Measurements from ENCODE around the gene ADAMTSL1. TPM values are rescaled to one million over a fixed set of nuclear protein-coding genes. Genes with fewer than 3 reads are reported as not detected.

ADAMTSL1 gene
- total RNA-seq, 2 donors from 2014 or later: 1.5 TPM; not detected in 1

GRCh38 chr9:18684593-18685317 is 210.8 kb downstream of the ADAMTSL1 start:
- Histone ChIP-seq H3K36me3 (ENCODE audit: control insufficient read depth, insufficient read depth, low read length) (no peaks in the 10 kb centered on the region), H3K27me3 (ENCODE audit: control insufficient read depth, insufficient read depth, low read length, poor library complexity, severe bottlenecking) (no peaks in the 10 kb centered on the region), H3K4me1 (ENCODE audit: control insufficient read depth, insufficient read depth, low read length) (no peaks in the 10 kb centered on the region), H3K4me3 (ENCODE audit: low read length) (no peak overlapping the region), H3K9ac (ENCODE audit: extremely low read depth, low read length, poor library complexity, severe bottlenecking) (no peak overlapping the region), H3K27ac (ENCODE audit: low read depth, low read length) (no peak overlapping the region), H3K9me3 (ENCODE audit: control insufficient read depth, low read length) (no peaks in the 10 kb centered on the region)
- Mint-ChIP-seq H3K27me3 (ENCODE audit: insufficient read depth) (peaks cover 1% of the 10 kb centered on the region), H3K4me1 (no peaks in the 10 kb centered on the region), H3K27ac (no peak overlapping the region), H3K4me3 (no peak overlapping the region), H3K36me3 (ENCODE audit: low read depth) (no peaks in the 10 kb centered on the region), H3K9me3 (no peaks in the 10 kb centered on the region)
- DNase-seq: no peak
- TF ChIP-seq, protein P1, sequence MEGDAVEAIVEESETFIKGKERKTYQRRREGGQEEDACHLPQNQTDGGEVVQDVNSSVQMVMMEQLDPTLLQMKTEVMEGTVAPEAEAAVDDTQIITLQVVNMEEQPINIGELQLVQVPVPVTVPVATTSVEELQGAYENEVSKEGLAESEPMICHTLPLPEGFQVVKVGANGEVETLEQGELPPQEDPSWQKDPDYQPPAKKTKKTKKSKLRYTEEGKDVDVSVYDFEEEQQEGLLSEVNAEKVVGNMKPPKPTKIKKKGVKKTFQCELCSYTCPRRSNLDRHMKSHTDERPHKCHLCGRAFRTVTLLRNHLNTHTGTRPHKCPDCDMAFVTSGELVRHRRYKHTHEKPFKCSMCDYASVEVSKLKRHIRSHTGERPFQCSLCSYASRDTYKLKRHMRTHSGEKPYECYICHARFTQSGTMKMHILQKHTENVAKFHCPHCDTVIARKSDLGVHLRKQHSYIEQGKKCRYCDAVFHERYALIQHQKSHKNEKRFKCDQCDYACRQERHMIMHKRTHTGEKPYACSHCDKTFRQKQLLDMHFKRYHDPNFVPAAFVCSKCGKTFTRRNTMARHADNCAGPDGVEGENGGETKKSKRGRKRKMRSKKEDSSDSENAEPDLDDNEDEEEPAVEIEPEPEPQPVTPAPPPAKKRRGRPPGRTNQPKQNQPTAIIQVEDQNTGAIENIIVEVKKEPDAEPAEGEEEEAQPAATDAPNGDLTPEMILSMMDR (conservative IDR thresholded peaks at IDR 0.05): no peak
- 92 to 100% methylated on average over 3 to 5 of the region's 5 CpGs for WGBS, 2 experiments (ENCODE audit: insufficient coverage in 1 of 2, insufficient read length in 1 of 2)

- Histone ChIP-seq H3K4me1 (ENCODE audit: control insufficient read depth, insufficient read depth, low read length) (no peaks in the 10 kb centered on the region), H3K36me3 (ENCODE audit: control insufficient read depth, insufficient read depth, low read length) (no peaks in the 10 kb centered on the region), H3K27ac (ENCODE audit: low read depth, low read length) (no peak overlapping the region), H3K9ac (ENCODE audit: extremely low read depth, low read length, poor library complexity, severe bottlenecking) (no peak overlapping the region), H3K27me3 (ENCODE audit: control insufficient read depth, insufficient read depth, low read length, poor library complexity, severe bottlenecking) (no peaks in the 10 kb centered on the region), H3K9me3 (ENCODE audit: control insufficient read depth, low read length) (peaks cover 5% of the 10 kb centered on the region), H3K4me3 (ENCODE audit: low read length) (no peak overlapping the region)
- Mint-ChIP-seq H3K27me3 (ENCODE audit: insufficient read depth) (no peaks in the 10 kb centered on the region), H3K36me3 (ENCODE audit: low read depth) (peaks cover 3% of the 10 kb centered on the region), H3K27ac (no peak overlapping the region), H3K4me1 (peaks cover 12% of the 10 kb centered on the region), H3K9me3 (peaks cover 5% of the 10 kb centered on the region), H3K4me3 (no peak overlapping the region)
- WGBS, 2 experiments (ENCODE audit: insufficient coverage in 1 of 2, insufficient read length in 1 of 2): 94% methylated on average over 5 of the region's 6 CpGs; no CpG with 5 or more reads in 1 of the 2 experiments
- TF ChIP-seq, protein P1 (conservative IDR thresholded peaks at IDR 0.05): no peak
- DNase-seq: no peak
These were observed 214.9 kb downstream of the ADAMTSL1 start for GRCh38 chr9:18688581-18689565.

- no peaks in the 10 kb centered on the region for H3K27me3 ChIP-seq (ENCODE audit: control insufficient read depth, insufficient read depth, low read length, poor library complexity, severe bottlenecking)
- H3K9me3 ChIP-seq (ENCODE audit: control insufficient read depth, low read length): peaks cover 14% of the 10 kb centered on the region
- no peak overlapping the region for H3K4me3 ChIP-seq (ENCODE audit: low read length)
- no peaks in the 10 kb centered on the region for H3K36me3 ChIP-seq (ENCODE audit: control insufficient read depth, insufficient read depth, low read length)
- H3K27ac Mint-ChIP-seq: no peak overlapping the region
- H3K27ac ChIP-seq (ENCODE audit: low read depth, low read length): no peak overlapping the region
- peaks cover 15% of the 10 kb centered on the region for H3K9me3 Mint-ChIP-seq
- DNase-seq: no peak
- no peak overlapping the region for H3K9ac ChIP-seq (ENCODE audit: extremely low read depth, low read length, poor library complexity, severe bottlenecking)
- H3K4me1 ChIP-seq (ENCODE audit: control insufficient read depth, insufficient read depth, low read length): no peaks in the 10 kb centered on the region
- H3K4me1 Mint-ChIP-seq: peaks cover 12% of the 10 kb centered on the region
- H3K36me3 Mint-ChIP-seq (ENCODE audit: low read depth): peaks cover 8% of the 10 kb centered on the region
- no peaks in the 10 kb centered on the region for H3K27me3 Mint-ChIP-seq (ENCODE audit: insufficient read depth)
- no peak overlapping the region for H3K4me3 Mint-ChIP-seq
- TF ChIP-seq, protein P1 (conservative IDR thresholded peaks at IDR 0.05): no peak
These were observed 216.0 kb downstream of the ADAMTSL1 start for GRCh38 chr9:18689921-18690320.

Data from endodermal cell (in vitro differentiated cells).